ENCODE measurements around the gene NRL.
A peak's percentile ranks its signal among the peaks of the same experiment; 100 is the strongest.

NRL gene

DNA sequence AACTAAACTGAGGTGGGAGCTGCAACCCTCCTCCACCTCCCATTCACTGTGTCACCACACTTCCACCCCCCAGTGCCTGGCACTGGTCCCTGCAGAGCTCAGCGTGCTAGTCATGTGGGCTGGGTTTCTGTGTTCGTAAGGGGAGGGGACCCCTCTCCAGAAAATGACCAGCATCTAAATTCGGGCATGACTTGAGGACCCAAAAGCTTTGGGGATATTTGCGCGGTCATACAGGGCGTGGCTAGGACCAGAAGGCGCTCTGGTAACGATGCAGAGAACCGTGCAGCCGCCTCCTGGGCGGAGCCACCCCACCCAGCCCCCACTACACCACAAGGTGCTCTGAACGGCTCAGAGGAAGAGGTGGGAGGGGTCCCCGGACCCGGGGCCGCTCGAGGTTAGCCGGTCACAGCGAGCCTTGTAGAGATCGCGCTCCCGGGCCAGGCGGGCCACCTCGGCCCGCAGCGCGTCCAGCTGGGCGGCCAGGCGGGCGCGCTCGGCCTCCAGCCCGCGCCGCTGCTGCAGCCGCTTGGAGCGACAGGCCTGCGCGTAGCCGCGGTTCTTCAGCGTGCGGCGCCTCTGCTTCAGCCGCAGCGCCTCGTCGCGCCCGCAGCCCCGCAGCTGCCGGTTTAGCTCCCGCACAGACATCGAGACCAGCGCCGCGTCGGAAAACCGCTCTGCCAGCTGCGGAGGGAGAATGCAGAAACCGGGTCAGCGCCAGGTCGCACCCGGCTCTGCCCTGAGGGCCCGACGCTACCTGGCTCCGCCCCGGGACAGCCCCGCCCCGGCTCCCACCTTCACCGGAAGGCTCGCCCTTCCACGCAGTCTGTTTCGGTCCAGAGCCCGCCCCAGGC is 33.6 kb downstream of the NRL start:
- DNase-seq: peak; percentile 82

DNA sequence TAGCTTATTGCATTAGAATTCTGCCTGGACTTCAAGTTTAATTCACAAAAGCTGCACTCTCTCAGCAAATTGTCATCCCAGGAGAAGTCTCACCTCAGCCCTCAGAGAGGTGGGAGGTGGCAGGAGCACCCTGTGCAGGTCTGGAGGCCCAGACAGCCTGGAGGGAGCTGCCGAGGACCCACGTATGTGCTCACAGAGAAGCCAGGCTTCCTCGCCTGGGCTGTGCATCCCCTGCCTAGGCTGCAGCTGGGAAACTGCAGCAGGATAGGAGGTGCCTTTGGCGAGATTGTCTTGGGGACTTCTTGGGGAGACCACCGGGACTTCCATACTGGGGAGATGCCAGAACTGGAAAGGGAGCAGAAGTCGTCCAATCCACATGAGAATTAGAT is 34.6 kb downstream of the NRL start:
- DNase-seq: no peak

DNA sequence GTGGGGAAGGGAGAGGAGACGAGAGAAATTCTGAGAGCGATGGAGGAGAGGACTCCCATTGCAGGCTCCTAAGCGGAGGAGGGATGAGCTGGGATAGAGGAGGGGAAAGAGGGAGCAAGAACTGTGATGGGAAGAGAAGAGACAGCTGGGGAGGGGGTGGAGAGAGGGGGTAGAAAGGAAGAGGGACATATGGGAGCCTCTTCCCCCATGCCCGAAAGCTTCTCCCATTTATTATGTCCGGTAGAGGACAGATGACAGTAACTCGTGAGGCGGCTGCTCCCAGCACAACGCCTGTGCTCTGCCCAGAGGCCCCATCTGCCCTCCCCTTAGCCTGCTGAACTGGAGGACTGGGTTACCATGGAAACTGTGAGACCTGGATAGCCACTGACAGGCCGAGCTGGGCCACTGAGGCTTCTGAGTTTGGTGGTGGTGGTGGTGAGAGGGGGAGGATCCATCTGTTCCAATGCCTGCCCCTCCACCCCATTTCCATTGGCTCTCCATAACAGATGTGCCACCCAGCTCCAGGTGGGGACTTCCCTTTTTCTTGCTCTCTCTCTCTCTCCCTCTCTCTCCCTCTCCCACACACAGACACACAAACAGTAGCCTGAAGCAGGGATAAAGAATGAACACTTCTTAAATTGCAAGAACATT is 35.1 kb downstream of the NRL start:
- DNase-seq: peak; percentile 100

DNA sequence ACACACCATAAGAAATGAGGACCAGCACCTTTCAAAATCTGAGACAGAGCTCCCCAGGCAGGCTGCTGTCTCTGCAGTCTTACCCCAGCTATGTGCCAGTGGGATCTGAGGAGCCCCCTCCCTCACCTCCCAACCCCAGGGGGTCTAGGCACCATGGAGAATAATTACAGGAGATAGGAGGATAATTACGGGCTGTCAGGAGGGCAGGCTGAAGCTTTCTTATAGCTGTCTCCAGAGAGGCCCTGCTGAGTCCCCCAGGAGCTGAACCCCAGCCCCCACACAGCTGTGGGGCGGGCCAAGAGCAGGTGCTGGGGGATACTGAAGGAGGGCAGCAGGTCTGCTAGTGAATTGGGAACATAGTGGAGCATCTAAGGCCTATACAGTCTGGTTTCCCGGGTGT is 36.6 kb downstream of the NRL start:
- DNase-seq: peak; percentile 83

DNA sequence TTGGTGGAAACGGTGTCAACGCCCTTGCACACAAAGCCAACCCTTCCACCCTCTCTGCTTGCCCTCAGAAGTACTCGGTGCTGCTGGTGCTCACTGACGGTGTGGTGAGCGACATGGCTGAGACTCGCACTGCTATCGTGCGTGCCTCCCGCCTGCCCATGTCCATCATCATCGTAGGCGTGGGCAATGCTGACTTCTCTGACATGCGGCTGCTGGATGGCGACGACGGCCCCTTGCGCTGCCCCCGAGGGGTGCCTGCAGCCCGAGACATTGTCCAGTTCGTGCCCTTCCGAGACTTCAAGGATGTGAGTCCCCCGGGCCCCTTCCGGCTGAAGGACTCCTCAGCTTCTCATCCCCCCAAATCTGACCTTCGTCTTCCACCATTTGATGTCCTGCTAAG is 37.7 kb downstream of the NRL start:
- DNase-seq: no peak

DNA sequence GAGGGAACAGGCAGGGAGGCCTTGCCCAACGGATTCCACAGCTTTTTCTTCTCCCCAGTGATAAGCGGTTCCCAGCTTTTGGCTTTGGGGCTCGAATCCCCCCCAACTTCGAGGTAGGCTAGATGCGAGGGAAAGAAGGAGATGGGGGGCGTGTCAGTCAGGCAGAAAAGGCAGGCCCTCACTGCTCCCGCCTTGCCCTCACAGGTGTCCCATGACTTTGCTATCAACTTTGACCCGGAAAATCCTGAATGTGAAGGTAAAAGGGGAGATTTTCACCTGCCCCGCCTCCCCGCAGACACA is 38.5 kb downstream of the NRL start:
- no peak for DNase-seq

DNA sequence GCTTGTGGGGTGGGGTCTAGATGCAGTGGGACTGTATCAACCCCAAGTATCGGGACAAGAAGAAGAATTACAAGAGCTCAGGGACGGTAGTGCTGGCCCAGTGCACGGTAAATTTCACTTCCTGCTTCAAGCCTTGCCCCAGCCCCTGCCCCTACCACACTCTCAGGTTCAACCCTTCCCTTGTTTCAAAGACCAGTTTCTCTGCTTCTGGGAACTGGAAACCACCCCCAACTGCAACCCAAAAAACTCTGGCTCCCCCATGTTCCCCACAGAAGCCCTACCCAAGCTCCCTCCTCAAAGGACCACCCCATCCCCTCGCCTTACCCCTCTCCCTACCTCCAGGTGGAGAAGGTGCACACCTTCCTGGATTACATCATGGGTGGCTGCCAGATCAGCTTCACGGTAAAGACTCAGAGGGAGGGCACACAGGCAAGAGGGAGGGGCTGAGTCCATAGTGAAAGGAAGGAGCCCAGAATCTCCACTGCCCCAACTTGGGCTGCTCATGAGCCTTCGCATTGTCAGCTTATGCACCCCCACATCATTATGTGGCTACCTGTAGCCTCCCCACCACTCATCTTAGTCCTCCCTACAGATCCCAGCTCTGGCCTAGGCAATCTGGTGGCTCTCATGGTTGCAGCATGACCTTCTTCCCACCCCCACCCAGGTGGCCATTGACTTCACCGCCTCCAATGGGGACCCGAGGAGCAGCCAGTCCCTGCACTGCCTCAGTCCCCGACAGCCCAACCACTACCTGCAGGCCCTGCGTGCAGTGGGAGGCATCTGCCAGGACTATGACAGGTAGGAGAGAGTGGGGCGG is 39.1 kb downstream of the NRL start:
- no peak for DNase-seq

DNA sequence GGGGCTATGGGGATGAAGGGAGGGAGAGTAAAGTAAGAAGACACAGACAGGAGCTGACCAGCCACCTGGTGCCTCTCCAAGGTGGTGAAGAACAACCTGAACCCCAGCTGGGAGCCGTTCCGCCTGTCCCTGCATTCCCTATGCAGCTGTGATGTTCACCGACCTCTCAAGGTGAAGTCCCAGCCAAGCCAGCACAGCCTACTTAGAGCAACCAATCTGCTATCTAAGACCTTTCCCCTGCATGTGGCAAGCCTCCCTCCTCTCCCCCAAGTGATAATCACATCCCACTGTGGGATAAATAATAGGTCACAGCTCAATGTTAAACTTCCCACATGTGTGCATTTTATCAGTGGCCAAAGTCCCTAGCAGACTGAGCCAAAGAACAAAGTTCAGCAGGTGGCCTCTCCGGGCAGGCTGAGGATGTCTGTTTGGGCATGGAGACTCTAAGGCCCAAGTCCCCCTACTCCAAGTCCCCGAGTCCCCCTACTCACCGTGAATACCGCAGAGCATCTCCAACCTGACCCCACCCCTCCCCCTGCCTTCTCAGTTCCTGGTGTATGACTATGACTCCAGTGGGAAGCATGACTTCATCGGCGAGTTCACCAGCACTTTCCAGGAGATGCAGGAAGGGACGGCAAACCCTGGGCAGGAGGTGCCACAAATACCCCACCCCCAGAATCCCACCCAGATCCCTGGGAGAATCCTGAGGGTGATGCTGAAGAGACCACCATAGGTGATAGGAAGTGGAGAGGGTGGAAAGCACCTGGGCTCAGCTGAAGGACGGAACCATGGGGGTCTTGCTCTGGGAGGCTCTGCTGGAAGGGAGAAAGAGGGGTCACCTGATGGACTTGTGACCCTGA is 39.9 kb downstream of the NRL start:
- DNase-seq: no peak

DNA sequence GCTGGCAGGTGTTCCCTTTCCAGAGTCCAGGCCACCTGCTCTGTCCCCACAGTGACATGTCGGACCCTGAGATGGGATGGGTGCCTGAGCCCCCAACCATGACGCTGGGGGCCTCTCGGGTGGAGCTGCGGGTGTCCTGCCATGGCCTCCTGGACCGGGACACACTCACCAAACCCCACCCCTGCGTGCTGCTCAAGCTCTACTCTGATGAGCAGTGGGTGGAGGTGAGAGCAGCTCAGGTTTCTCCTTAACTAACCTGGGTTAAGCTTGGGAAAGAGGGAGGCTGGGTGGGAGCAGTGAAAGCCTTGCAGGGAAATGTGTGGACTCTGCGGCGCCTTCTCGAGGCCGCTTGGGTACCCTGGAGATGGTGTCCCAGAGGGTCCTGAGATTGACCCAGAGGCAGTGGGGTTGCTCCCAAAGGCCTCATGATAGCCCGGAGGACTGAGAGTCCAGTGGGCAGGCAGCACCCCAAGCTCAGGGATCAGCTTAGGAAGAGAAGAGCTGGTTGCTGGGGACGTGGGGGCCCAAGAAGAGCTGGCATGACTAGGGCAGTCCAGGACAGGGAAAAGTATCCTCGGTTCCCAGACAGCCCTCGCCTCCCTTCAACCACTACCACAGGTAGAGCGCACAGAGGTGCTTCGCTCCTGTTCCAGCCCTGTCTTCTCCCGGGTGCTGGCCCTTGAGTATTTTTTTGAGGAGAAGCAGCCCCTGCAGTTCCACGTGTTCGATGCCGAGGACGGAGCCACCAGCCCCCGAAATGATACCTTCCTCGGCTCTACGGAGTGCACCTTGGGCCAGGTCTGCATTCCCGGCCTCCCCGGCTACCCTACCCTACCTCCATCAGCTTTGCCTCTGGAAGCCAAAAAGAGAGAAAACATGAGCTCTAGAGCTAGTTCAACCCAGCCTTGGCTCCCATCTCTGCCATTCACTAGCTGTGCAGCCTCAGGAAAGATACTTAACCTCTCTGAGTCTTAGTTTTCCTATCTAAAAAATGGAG is 41.6 kb downstream of the NRL start:
- DNase-seq: no peak

DNA sequence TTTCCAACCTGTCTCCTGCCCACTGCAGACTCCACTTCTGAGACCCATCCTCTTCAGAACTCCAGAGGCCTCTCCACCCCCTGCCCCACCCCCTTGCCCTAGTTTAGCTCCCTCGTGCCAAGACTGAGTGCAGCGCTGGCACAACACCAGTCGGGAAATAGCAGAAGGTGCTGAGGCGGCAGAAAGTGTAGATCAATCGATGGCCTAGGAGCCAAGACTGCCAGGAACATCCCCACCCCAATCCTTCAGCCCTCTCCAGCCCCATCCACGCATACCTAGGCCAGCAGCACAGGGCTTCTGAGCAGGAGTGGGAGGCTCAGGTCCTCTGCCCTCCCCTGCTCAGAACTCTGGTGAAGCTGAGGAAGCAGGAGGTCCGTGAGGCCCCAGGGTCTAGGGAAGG is 42.3 kb downstream of the NRL start:
- DNase-seq: no peak

DNA sequence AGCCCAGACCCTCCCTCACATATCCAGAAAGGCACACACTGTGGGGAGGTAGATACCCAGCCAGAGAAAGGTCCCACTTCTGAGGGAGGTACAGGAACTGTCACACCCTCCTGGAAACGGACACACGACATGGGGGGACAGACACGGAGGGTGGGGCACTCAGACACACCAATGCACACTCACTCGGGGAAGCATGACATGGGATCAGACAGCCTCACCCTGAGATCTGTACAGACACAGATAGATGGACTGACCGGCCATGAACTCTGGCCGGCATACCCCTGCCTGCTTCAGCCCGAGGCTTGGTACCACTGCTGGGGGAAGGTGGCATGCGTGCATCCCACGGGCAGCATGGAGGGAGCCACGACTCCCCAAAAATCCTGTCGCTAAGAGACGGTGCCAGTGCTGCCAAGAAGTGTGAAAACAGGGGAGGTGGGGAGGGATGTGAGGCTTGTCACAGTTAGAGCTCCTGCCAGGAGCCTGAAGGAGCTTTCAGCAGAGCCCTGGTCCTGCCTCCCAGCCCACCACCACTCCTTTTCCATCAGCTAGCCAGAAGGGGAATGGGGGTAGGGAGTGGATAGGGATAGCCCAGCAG is 42.8 kb downstream of the NRL start:
- DNase-seq: no peak

DNA sequence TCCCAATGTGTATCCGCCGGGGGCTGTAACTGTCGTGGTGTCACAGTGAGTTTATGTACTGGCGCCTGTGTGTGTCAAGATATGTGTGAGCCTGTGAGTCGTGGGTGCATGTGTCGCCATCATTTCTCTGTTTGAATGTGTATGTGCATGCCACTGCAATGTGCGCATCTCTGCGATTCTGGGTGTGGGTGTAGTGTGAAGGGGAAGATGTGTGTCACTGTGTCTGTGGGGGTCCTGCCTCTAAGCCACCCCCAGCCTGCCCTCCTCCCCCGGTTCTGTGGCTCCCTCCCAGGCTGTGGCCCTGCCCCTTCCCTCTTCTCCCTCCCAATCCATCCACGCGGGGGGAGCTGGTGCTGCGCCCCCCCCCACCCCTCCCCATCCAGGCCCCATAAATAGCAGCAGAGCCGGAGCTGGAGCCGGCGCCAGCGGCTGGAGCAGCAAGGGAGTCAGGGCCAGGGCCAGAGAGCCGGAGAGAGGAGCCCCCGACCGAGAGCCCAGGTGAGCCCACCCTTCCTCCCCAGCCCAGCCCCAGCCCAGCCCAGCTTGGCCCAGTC is 43.5 kb downstream of the NRL start, which contains the start of gene CPNE6:
Gene CPNE6, plus strand, starts transcription at position 419 of the 554 bp plus-strand sequence. CDS start 1,375 bp downstream, outside the sequence.
- no peak for DNase-seq

DNA sequence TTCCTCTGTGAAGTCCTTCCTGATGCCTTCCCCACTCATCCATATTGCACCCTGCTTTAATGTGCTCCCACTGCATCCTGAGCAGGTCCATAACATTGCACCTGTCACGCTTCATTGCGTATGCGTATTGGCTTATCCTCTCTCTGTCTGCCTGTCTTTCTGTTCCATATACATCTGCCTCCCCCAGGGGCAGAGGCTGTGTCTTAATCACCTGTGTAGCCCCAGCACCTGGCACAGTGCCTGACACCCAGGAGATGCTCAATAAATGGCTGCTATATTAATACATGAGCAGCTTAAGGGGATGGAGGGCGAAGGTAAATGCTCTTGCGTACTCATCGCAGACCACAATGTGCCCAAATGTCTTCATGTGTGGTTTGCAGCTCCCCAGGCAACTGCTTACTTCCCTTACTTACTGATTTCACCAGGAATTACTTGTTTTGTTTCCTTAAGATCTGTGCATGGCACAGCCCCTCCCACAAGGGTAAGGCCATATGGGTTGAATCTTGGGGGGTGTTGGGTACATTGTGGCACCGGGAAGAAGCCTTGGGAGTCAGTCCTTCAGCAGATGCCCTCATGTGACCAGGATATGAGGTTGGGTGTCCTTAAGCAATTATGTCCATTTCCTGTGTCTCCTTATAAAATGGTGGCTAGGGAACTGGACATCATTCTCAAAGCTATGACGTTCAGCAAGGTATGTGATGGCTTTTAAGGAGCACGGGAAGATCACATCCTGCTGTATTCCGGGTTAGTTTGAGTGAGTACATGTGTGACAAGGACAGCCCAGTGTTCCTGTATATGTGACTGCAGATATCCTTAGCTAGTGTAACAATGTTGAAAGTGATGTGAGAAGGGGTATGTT is 44.2 kb downstream of the NRL start:
- DNase-seq: peak; percentile 47

DNA sequence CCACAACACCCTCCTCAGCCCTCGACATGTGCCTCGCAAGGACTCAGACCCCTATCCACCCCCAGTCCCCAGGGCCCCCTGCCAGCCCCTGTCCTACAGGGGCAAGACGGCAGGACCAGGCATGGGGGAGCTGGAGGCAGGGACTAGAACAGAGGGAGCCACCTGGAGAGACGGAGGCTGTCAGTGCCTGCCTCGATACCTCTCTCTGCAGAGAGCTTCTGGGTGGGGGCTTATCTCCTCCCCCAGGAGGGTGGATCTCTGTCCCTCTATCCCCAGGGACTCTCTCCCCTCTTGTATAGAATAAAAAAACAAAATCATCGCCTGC is 45.4 kb downstream of the NRL start:
- no peak for DNase-seq

DNA sequence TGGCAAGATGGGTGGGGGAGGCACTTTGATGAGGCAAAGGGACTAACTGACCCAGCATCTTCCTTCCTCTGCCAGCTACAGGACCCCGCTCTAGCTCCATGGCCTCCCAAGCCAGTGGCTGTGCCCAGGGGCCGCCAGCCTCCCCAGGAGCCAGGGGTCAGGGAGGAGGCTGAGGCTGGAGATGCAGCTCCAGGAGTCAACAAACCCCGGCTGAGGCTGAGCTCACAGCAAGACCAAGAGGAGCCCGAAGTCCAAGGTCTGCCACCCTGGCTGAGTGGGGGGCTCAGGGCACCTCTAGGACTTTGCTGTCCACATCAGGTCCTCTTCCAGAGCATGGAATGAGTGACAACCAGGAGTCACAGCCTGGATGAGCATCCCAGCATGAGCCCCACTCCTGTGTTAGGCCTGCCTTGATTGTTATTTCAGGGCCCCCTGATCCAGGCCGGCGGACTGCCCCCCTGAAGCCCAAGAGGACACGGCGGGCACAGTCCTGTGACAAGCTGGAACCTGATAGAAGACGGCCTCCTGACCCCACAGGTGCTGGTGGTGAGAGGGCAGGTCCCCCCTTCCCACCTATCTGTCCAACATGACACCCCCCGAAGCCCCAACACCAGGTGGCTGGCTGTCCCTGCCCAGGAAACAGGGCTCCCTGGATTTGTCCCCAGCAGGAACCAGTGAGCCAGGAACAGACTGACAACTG is 45.9 kb downstream of the NRL start:
- DNase-seq: no peak

DNA sequence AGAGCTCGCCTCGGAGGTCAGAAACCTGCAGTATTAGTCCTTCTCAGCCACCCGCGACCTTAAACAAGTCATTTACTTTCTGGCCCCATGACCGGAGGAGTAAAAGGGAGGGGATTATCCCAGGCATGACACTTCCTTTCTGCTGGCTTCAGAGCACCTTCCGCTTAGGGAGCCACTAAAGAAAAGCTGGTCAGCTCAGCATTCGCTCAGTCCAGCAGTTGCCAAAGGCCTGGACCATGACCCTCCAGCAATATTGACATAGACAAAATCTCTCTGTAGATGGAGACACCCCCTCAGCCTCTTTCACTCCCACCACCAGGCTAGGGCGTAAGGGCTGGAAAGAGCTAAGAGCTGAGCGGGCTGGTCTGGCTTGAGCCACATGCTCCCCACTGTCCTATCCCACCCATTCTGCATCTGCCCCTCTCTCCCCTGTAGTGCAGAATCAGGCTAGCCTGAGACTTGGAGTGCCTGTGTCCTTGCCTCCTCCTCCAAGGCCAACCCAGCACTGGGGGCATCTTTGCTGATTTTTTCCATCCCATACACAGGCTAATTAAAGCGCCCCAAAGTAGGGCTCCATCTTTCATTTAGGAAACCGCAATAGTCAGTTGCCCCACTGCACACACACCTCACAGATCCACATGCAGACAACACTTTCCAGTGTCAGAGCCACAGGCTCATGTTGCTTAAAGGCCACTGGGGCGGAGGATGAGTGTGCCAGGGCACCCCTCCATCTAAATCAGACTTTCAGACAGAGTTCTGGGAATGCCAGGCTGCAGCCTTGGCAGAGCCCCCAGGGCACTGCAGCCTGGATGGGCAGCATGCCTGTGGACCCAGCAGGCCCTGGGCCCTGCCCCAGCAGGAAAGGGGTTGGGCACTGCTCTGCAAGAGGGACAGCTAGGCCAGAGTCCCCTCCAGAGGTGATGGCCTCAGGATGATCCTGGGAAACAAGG is 47.3 kb downstream of the NRL start:
- DNase-seq: no peak

DNA sequence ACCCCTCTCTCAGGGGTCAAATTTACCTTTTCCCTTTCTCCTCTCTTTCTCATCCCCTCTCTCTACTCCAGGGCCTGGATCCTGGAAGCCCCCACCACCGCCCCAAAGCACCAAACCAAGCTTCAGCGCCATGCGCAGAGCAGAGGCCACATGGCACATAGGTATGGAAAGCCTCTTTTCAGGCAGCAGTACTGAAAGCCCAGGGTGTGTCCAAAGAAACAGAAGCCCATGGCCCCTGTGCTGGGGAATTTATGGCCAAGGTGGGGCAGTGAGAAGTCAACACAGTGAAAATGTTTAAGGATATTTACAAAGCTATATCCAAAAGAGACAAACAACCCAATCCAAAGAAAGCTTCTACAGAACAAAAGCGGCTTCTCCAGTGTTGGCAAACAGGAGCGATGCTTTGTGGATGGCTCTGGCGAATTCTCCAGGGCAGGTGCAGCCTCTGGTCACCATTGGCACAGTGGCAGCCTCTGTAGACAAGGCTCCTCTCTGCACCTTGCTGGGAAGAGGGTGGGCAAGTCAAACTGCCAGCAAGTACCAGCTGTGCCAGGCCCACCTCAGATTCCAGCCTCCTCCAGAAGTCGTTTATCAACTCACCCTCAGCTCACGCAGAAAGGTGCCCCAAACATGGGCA is 48.1 kb downstream of the NRL start:
- DNase-seq: no peak

DNA sequence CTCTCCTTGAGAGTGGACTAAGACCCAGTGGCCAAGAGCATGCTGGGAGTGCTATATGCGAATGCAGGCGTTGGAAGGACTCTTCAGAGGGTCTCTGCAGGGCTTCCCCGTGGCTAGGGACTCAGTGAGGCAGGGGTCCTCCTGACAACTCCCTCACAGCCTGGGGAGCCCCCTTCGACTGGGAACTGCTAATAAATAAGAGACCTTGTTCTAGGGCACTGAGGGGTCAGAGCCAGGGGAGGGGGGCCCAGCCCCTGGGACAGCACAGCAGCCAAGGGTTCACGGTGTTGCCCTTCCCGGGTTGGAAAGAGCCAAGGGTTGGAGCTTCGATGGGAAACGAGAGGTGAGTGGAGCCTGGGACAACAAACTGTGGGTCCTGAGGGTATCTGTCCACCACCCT is 49.3 kb downstream of the NRL start:
- no peak for DNase-seq
